Upper lobe of left lung (tissue), 4 donors: ENCODE data around the gene BLMH.

ENCODE experiments used
- EP300 ChIP-seq, 4 donors: sonication (generic); formaldehyde crosslinking; IDR thresholded peaks; one replicate each; pipeline ENCODE4 v1.5.1; 2017; ENCODE audit warnings: antibody characterized with exemption in 4 of 4, control low read depth in 2 of 4
- TF ChIP-seq, protein P1 (sequence below), 6 experiments: fragments of 450-650 bp in 4 of 6; fragments of 200-600 bp in 2 of 6; sonication (generic) in 2 of 6; IDR thresholded peaks; one replicate each; pipeline ENCODE4 v1.5.1; 2016 to 2019; ENCODE audit warnings: antibody characterized with exemption in 6 of 6

DNA sequence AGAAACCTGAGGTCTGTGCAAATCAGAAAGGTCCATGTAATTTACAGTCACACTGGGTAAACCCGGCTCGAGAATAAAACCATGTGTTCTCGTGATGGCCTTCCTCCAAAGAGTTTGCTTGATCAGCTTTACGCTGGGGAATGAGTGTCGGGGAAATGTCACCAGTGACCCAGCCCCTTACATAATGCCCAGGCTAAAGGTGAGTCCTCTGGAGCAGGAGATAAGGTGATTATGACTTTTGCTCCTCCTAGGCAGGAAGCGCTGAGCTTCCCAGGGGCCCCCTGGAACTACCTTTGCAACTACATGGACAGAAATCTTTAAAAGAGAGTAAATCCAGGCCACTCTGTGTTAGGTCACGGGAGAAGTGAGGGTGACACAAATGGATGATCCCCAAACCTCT is 71.9 kb downstream of the BLMH start:
- TF ChIP-seq EP300 (IDR thresholded peaks at IDR 0.05): no peak
- TF ChIP-seq, protein P1, sequence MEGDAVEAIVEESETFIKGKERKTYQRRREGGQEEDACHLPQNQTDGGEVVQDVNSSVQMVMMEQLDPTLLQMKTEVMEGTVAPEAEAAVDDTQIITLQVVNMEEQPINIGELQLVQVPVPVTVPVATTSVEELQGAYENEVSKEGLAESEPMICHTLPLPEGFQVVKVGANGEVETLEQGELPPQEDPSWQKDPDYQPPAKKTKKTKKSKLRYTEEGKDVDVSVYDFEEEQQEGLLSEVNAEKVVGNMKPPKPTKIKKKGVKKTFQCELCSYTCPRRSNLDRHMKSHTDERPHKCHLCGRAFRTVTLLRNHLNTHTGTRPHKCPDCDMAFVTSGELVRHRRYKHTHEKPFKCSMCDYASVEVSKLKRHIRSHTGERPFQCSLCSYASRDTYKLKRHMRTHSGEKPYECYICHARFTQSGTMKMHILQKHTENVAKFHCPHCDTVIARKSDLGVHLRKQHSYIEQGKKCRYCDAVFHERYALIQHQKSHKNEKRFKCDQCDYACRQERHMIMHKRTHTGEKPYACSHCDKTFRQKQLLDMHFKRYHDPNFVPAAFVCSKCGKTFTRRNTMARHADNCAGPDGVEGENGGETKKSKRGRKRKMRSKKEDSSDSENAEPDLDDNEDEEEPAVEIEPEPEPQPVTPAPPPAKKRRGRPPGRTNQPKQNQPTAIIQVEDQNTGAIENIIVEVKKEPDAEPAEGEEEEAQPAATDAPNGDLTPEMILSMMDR (IDR thresholded peaks at IDR 0.05): no peak
